K562 (cell line): ENCODE data around the gene OTUB2. TPM values are rescaled to one million over a fixed set of nuclear protein-coding genes. Genes with fewer than 3 reads are reported as not detected.

ENCODE experiments used
- ATAC-seq: fragments of 200-7000 bp; cut with Tn5 transposase; 3 replicates; pipeline ENCODE4 v1.9.1; 2020; ENCODE audit warnings: moderate library complexity
- BruUV-seq: library from RNA; stranded (reverse); fragments of 400-500 nt; replicated peaks from 2 replicates; lab custom pipeline; 2021; lab: Mats Ljungman, UMichigan
- CTCF ChIA-PET: fragments of 300-600 bp; formaldehyde crosslinking; extraction: SDS; loops from one replicate; lab custom pipeline; 2021; ENCODE audit warnings: low intra/inter-chr PET ratio; lab: Yijun Ruan, JAX
- POLR2A ChIA-PET: fragments of 300-600, 350-650 bp; sonication (Branson Sonifier 250); formaldehyde crosslinking; extraction: SDS; loops from one replicate; lab custom pipeline; 2021; ENCODE audit warnings: antibody characterized with exemption, inconsistent platforms; lab: Yijun Ruan, JAX
- DNase-seq, 4 experiments: peaks; one replicate each; pipeline versions ENCODE4 v3.0.0 to v3.0.0-alpha.2; 2011 to 2018; ENCODE audit warnings: low spot score in 3 of 4, mixed read lengths in 3 of 4; ENCODE audit errors: extremely low read depth in 1 of 4
- FAIRE-seq: peaks from 2 replicates; lab custom pipeline; 2011; peaks lifted over from hg19 to GRCh38; lab: Jason Lieb, UNC
- H2AFZ ChIP-seq: 2 replicates; pipeline ENCODE4 v1.6.0; 2011; ENCODE audit warnings: low read depth, low read length, control low read depth, inconsistent platforms
- H3K27ac ChIP-seq: fragments of 200-600 bp; 3 replicates; pipeline ENCODE4 v1.8.0; 2011; ENCODE audit warnings: low read depth, mild to moderate bottlenecking, control low read depth, inconsistent platforms, low read length, moderate library complexity, mixed read lengths; ENCODE audit errors: extremely low read depth
- H3K27me3 ChIP-seq, 2 experiments: fragments of 300-600 bp in 1 of 2; 2 replicates in 1 of 2; 3 replicates in 1 of 2; pipeline versions ENCODE4 v1.6.0 to v1.8.0; 2011; ENCODE audit warnings: inconsistent platforms in 2 of 2, low read length in 2 of 2, mild to moderate bottlenecking in 1 of 2, mixed read lengths in 1 of 2, moderate library complexity in 1 of 2; ENCODE audit not compliant: control insufficient read depth in 2 of 2, insufficient read depth in 2 of 2
- H3K36me3 ChIP-seq: fragments of 300-600 bp; 3 replicates; pipeline ENCODE4 v1.8.0; 2011; ENCODE audit warnings: mild to moderate bottlenecking, low read length, inconsistent platforms; ENCODE audit not compliant: control insufficient read depth, insufficient read depth
- H3K4me1 ChIP-seq, 2 experiments: fragments of 200-600 bp in 1 of 2; replicated peaks in 1 of 2; 2 replicates in 1 of 2; 3 replicates in 1 of 2; pipeline versions ENCODE4 v1.5.1 to v1.8.0; 2011; ENCODE audit warnings: inconsistent platforms in 2 of 2, low read length in 2 of 2, mild to moderate bottlenecking in 1 of 2, mixed read lengths in 1 of 2, moderate library complexity in 1 of 2; ENCODE audit not compliant: control insufficient read depth in 2 of 2, insufficient read depth in 2 of 2
- H3K4me2 ChIP-seq: 2 replicates; pipeline ENCODE4 v1.6.1; 2011; ENCODE audit warnings: low read length, control low read depth, inconsistent platforms, mixed read lengths; ENCODE audit not compliant: insufficient read depth
- H3K4me3 ChIP-seq: fragments of 200-600 bp; sonication (generic), shearing (Covaris generic); 2 replicates; pipeline ENCODE4 v1.5.1; 2016; ENCODE audit warnings: control low read depth, inconsistent platforms
- H3K79me2 ChIP-seq: fragments of 200-600 bp; 3 replicates; pipeline ENCODE4 v1.8.0; 2011; ENCODE audit warnings: low read length, inconsistent platforms; ENCODE audit not compliant: control insufficient read depth, insufficient read depth
- H3K9ac ChIP-seq, 2 experiments: 2 replicates each; pipeline versions ENCODE4 v1.6.0 to v1.6.1; 2011; ENCODE audit warnings: low read depth in 2 of 2, low read length in 2 of 2, control low read depth in 1 of 2, inconsistent platforms in 1 of 2, mild to moderate bottlenecking in 1 of 2, mixed read lengths in 1 of 2; ENCODE audit not compliant: insufficient read depth in 1 of 2
- H3K9me1 ChIP-seq: one replicate; pipeline ENCODE4 v1.6.0; 2011; ENCODE audit warnings: inconsistent platforms, mild to moderate bottlenecking, low read length, moderate library complexity; ENCODE audit not compliant: control insufficient read depth, insufficient read depth
- H3K9me3 ChIP-seq: replicated peaks from 2 replicates; pipeline ENCODE4 v1.5.1; 2011; ENCODE audit warnings: low read depth, low read length, inconsistent platforms; ENCODE audit not compliant: control insufficient read depth, insufficient read depth
- H4K20me1 ChIP-seq: replicated peaks from 2 replicates; pipeline ENCODE4 v1.6.1; 2011; ENCODE audit warnings: low read length, inconsistent platforms, mixed read lengths; ENCODE audit not compliant: control insufficient read depth, insufficient read depth
- HLTF ChIP-seq: fragments of 450-650 bp; IDR thresholded peaks from 2 replicates; pipeline ENCODE4 v1.6.1; 2016
- HMGN3 ChIP-seq: IDR thresholded peaks from 2 replicates; pipeline ENCODE4 v1.6.1; 2011; ENCODE audit warnings: borderline replicate concordance, low read depth, mild to moderate bottlenecking, mixed read lengths, low read length; ENCODE audit not compliant: insufficient read length; ENCODE audit errors: extremely low read depth
- MEF2D ChIP-seq: conservative IDR thresholded peaks from 2 replicates; pipeline ENCODE4 v1.6.1; 2016; ENCODE audit warnings: low read depth, missing genetic modification characterization, missing compliant biosample characterization
- MTF1 ChIP-seq: fragments of 250-450 bp; sonication (Bioruptor Pico); IDR thresholded peaks from 2 replicates; pipeline ENCODE4 v1.9.0; 2021; ENCODE audit warnings: moderate library complexity, mild to moderate bottlenecking, inconsistent platforms, borderline replicate concordance
- TFE3 ChIP-seq: fragments of 450-650 bp; formaldehyde crosslinking; IDR thresholded peaks from 2 replicates; pipeline ENCODE4 v1.4.0; 2020; ENCODE audit warnings: mild to moderate bottlenecking, mixed read lengths
- WGBS: fragments of 100-300 bp; shearing (Covaris generic); methylation state at CpG from one replicate; pipeline ENCODE4 v1.1.6; 2016; ENCODE audit warnings: low coverage, mixed read lengths; ENCODE audit not compliant: insufficient coverage; ENCODE audit errors: missing lambda C conversion rate; 5-methylcytosine and 5-hydroxymethylcytosine counted together
- in situ Hi-C: fragments of 300-500 bp; cut with MboI; formaldehyde crosslinking; loops from 4 replicates; pipeline ENCODE4 v1.15.0; 2018; ENCODE audit warnings: inconsistent platforms, mixed read lengths
- intact Hi-C: fragments of 100-400 bp; cut with micrococcal nuclease; formaldehyde crosslinking; loops from 2 replicates; pipeline ENCODE4 v1.14.2; 2022
- polyA plus RNA-seq, 8 experiments: library from polyadenylated mRNA; depleted of rRNA in 4 of 8; stranded (reverse) in 5 of 8; unstranded in 3 of 8; fragments of >200 nt; fragmentation: Nextera tagmentation in 2 of 8; fragmentation: Illumina TruSeq in 1 of 8; extraction: Ambion mirVana in 2 of 8; extraction: Trizol in 1 of 8; gene quantifications; 2 replicates each; pipeline versions ENCODE4 v1.2.1 to v1.2.3, GENCODE V29; 2011 to 2014; ENCODE audit warnings: inconsistent platforms in 1 of 8, missing spikeins in 1 of 8
- total RNA-seq, 7 experiments: library from RNA; depleted of rRNA in 6 of 7; stranded (reverse); fragments of >200 nt in 6 of 7; fragmentation: Illumina TruSeq in 2 of 7; extraction: Trizol in 2 of 7; gene quantifications; 2 replicates each; pipeline versions ENCODE4 v1.2.1 to v1.2.3, GENCODE V29; 2011 to 2021; ENCODE audit warnings: low replicate concordance in 1 of 7

Gene OTUB2
- total and polyA plus RNA-seq, 9 of the 15 experiments (the other 6 are each of a cell fraction or from before 2014, with no cell fraction given) = 0.01 to 0.31 (median 0.11) TPM

GRCh38 chr14:94045563-94046345, 19.6 kb downstream of the OTUB2 start (continued):
- TF ChIP-seq TFE3 (CRISPR knock-in tag) (no peak), MEF2D (tag) (no peak), MTF1 (no peak)

GRCh38 chr14:94046696-94047250, 20.6 kb downstream of the OTUB2 start:
- BruUV-seq = no TSS peak
- ATAC-seq = no peak
- intact Hi-C loops (no loop called here), in situ Hi-C loops (no loop called here)
- no peak for DNase-seq
- POLR2A ChIA-PET = interaction anchor here (0.6 to 1.0 kb wide), 2 partner anchors 14 to 1875 kb away, joined by 3 read pairs; no protein-coding TSS in a partner anchor
- no peak overlapping the region for H3K9ac ChIP-seq
- no peaks in the 10 kb centered on the region for H3K9me1 ChIP-seq
- no peaks in the 10 kb centered on the region for H4K20me1 ChIP-seq
- no peaks in the 10 kb centered on the region for H3K9me3 ChIP-seq
- no peaks in the 10 kb centered on the region for H3K27me3 ChIP-seq
- TF ChIP-seq HMGN3 (no peak), HLTF (no peak)
- TF ChIP-seq, all 486 proteins: peak for 0
- Histone ChIP-seq H3K4me2 (no peak overlapping the region), H2AFZ (no peak overlapping the region), H3K36me3 (peaks cover 63% of the 10 kb centered on the region; the same call in 2 of the 3 replicates), H3K4me1 (peaks cover 0 to 6% of the 10 kb centered on the region in 2 experiments; a peak in 2 of 5 replicates), H3K4me3 (no peak overlapping the region), H3K27ac (no peak overlapping the region), H3K79me2 (no peaks in the 10 kb centered on the region)
- CTCF ChIA-PET = no interaction called here
- FAIRE-seq = no peak
- 71% methylated on average over 5 of the region's 7 CpGs for WGBS
